Activated naive CD8-positive, alpha-beta T cell treated with anti-CD3 and anti-CD28 coated beads, Interleukin-2, amount 50 U/mL, for 16 hours (primary cell): ENCODE measurements around the gene TFDP1.

ENCODE experiments used
- DNase-seq: peaks from one replicate; pipeline ENCODE4 v3.0.0-alpha.2; 2020; ENCODE audit warnings: low read depth, low spot score

Gene TFDP1

GRCh38 chr13:113650275-113650674 lies 65.7 kb downstream of the TFDP1 start:
- no peak for DNase-seq

GRCh38 chr13:113650731-113651148 lies 66.2 kb downstream of the TFDP1 start:
- DNase-seq = no peak

GRCh38 chr13:113651511-113652403 lies 67.2 kb downstream of the TFDP1 start:
- no peak for DNase-seq

DNA sequence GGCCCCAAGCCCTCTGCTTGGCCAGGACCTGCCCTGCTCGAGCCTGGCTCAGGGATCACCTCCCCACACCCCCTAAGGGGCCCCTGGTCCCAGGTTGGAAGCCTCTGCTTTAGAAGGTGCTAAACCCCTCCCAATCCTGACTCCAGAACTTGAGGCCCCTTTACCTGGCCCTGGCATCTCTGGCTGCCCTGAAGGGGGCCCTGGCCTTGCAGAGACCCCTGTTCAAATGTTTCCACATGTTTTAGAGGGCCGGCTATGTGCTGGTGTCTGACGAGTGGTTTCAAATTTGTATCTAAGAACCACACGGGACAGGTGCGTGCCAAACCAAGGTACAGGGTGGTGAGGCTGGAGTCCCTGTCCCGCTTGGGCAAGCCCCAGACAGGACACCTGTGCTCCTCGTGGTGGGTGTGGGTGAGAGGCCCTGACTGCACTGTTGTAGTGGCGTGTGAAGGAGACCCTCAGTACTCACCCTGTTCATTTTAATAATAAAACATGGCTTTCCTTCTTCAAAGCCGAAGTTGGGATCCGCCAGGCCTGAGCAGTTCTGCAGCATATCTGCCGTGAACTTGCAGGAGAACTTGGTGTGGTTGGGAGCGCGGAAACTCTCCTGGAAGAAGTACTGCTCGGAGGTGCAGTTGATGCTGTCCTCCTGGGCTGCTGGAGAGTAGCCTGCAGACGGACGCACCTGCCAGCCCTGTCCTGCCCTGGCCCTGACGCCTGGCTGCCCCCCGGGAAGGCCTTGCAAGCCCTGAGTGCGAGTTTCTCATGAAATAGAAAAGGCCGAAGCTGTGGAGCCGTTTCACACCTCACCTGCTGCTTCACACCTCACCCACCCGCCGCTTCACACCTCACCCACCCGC lies 68.1 kb downstream of the TFDP1 start:
- no peak for DNase-seq

- DNase-seq = no peak
Measured at GRCh38 chr13:113653264-113654174, 69.0 kb downstream of the TFDP1 start.

DNA sequence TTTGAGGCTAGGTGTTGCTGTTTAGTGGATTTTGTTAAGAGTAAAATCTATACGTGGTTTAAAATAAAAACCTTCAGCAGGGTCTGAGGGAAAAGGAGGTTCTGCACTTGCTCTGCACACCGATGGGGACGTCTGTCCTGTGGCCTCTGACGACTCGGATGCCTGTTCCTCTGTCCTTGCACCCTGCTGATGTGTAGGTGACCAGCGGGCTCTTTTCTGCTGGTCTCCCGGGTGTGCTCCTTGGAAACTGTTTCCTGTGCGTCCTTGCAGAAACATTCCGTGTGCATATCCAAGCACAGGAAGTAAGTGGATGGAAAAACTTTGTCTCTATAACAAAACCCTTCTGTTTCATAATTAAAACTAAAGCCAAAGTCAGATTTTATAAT lies 69.6 kb downstream of the TFDP1 start:
- no peak for DNase-seq

DNA sequence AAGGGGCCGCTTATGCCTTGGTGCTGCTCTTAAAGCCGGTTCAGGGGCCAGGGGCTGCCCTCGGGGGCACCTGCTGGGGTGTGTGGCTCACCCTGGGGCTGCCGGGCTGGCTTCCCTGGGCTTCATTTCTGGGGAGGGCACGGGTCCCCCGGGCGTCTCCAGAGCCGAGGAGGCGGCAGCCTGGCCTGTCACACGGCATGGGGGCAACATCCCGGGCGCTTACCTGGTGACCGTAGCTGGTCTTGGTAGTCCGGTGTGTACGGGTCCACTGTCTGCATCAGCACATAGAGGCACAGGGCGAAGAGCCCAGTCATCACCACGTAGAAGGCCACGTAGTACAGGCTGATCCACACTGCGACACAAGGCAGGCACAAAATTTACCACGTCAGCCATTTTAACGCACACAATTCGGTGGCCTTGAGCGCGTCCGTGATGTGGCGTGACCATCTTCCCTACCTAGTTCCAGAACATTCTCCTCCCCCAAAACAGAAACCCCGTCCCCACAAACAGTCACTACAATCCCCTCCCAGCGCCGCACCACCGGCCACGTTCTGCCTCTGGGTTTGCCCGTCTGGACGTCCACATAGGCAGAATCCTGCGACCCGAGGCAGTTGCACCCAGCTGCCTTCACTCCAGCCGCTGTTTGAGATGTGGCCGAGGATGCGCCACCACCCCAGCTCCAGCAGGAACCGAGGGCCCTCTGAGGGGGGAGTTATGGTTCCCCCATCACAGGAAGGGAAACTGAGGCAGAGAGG lies 70.2 kb downstream of the TFDP1 start:
- no peak for DNase-seq

GRCh38 chr13:113655346-113656002 lies 70.9 kb downstream of the TFDP1 start:
- no peak for DNase-seq

DNA sequence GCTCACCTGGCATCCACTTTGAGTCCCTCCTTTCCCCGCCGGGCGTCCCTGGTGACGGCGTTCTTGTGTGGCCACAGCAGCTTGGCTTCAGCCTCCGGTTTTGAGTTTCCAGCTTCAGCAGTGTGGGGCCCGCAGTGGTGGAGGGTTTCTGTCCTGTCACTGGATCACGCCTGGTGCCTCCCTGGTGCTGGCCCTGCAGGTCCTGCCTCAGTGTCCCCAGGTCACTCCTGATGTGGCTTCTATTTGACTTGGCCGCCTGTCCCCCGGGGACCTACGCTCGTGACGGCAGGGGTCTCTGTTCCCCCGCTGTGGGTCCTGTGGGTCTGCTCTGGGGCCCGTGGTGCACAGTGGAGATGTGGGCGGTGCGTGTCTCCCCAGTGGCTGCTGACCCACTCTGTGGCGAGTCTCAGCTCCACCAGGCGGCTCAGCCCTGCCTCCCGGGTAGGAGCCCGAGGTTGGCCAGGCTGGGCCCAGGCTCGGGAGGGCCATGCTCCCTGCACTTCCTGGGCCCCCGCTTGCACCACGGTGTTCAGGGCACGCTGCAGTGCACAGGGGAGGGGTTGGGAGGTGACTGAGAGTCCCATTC lies 71.5 kb downstream of the TFDP1 start:
- DNase-seq = no peak

- no peak for DNase-seq
Measured at GRCh38 chr13:113656831-113657671, 72.5 kb downstream of the TFDP1 start.

GRCh38 chr13:113657851-113658741 lies 73.5 kb downstream of the TFDP1 start, which contains the start of gene ATP4B:
TSS of gene ATP4B (minus strand) at chr13:113658198. CDS start at chr13:113658144, 54 bp downstream.
- no peak for DNase-seq

DNA sequence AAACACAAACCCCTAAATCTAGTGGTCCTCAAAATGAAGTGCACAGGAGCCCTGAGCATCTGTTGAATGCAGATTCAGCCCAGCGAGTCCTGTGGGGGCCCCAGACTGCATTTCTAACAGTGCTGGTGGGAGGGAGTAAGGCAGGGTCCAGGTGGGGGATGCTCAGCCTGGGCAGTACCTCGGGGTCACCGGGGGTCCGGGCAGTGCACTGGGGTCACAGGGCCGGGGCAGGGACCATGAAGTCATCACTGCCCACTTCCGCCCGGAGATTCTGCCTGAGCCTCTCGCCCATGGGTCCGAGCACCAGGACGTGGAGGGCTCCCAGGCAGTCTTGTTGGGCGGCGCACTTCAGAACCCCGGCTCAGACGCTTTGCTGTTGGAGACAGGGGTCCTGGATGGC lies 74.3 kb downstream of the TFDP1 start:
- DNase-seq = no peak

GRCh38 chr13:113659337-113659736 lies 74.8 kb downstream of the TFDP1 start:
- DNase-seq = no peak

DNA sequence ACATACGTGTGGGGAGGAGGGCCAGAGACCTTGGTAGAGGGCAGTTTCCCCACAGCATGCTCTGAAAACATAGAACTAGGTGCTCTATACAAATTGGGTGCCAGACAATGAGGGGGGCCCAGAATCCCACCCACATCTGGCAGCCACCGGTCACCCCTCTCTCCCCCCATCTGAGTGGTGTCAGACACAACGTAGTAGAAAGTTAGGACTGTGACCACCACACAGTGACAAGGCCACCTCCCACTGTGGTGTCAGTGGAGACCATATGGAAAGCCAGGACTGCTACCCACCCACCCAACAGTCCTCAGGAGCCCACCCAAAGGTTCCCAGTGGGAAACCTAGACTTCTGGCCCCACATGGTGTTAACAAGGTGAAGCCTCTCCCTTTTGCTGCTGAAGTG lies 75.5 kb downstream of the TFDP1 start:
- DNase-seq = no peak

GRCh38 chr13:113661509-113661908 lies 77.0 kb downstream of the TFDP1 start:
- no peak for DNase-seq

DNA sequence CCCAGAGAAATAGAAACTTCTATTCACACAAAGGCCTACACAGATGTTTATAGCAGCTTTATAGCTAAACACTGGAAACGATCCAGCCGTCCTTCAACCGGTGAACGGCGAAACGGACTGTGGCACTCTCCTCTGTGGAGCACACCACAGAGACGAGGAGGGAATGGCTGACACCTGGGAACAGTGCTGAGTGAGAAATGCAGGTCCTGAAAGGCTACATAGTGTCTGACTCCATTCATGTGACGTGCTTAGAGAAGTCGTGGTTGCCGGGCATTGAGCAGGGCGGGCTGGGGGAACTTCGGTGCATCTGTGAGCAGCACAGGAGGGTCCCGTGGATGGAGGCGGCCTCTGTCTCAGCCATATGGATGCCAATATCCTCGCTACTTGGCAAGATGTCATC lies 79.4 kb downstream of the TFDP1 start:
- DNase-seq = no peak

DNA sequence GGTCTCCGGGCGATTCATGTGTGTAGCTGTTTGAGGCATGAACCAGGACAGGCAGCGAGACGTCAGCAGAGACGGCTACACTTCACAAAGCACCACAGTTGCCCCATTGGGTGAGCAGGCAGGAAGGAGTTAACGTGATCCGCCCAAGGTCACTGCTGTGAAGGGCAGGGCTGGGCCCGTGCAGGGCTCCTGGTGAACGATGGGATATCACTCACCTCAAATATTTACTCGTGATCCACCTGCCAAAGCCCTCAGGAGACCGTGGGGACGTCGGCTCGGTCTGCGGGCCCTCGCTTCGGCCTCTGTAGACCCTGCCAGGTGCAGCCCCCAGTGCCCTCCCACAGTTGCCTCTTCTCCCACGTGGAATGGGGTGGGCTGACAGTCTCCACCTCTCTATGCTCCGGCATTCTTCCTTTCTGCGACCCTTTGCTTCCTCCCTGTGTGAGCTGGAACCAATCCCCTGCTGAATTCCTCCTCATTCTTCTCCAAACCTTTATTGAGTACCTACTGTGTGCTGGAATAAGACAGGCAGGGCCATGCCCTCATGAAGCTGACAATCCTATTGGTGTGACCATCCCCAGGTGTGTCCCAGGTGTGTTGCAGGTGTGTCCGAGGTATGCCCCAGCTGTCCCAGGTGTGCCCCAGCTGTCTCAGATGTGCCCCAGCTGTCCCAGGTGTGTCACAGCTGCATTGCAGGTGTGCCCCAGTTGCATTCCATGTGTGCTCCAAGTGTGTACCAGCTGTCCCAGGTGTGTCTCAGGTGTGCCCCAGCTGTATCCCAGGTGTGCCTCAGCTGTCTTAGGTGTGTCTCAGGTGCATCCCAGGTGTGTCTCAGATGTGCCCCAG lies 80.4 kb downstream of the TFDP1 start:
- DNase-seq = no peak
